ENCODE results near the gene FOXI3.
"Not testable (repeated sequence)": the region's sequence is repeated elsewhere in the genome, so short reads cannot be mapped to it uniquely, and the experiment has no call there.

FOXI3 gene

DNA sequence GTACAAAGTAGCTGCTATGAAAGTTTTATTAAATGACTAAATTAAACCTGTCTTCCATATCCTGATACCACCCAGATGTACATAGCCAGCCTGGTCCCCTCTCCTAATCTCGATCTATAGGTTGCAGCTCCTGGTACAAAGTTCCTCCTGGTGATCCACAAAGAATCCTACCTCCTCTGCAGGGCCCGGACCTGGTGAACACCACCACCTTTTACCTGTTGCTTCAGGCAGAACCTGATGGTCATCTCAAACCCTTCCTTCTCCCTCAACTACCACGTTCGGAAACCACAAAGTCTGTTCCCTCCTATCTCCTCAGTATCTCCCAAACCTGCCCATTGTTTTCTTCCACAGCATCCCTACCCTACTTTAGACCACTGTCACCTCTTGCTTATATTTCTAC, 15.5 kb downstream of the FOXI3 start:
- no peak for DNase-seq

- DNase-seq: no peak
Observed at GRCh38 chr2:88429929-88430328, 22.6 kb downstream of the FOXI3 start.

DNA sequence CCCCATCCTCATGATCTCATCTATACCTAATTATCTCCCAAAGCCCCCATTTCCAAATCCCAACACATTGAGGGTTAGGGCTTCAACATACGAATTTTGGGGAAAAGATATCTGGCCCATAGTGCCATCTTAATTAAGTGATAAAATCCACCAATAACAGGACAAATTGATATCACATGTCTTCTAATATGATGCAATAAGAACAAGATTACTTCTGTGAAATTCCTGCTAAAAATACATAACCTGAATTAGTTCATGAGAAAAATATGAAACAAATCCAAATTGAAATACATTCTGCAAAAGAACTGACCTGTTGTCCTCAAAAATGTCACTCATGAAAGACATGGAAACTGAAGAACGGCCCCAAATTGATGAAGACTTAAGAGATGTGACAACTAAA, 28.8 kb downstream of the FOXI3 start:
- DNase-seq: no peak

GRCh38 chr2:88419051-88419450, 33.4 kb downstream of the FOXI3 start:
- DNase-seq: not testable (repeated sequence)

DNA sequence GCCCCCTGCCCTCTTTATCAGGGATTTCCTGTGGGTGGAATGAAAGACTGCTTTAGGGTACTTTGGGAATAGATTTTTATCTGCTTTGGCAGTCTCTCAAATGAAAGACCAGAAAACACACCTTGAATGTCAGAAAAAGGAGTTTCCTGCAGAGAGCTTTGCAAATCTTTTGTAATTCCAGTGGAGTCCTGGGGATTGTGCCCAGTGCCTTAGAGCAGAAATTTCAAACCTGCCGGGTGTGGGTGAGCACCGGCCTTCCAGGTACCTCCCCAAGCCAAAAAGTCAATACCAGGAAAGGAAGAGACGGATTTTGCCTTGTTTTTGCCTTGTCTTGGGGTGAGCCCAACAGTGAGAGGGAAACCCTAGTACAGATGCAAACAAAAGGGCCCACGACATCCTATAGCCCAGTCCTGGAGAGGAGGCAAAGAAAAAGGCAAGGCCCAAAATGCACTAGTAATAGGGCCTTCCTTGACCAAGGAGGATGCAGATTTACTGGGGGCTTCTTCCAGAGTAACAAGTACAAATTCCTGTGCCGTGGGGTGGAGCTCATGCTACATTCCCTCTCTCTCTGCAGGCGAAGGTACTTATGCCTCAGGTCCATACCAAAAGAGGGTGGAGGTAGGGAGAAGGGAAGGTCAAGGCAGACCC, 36.4 kb downstream of the FOXI3 start:
- no peak for DNase-seq

DNA sequence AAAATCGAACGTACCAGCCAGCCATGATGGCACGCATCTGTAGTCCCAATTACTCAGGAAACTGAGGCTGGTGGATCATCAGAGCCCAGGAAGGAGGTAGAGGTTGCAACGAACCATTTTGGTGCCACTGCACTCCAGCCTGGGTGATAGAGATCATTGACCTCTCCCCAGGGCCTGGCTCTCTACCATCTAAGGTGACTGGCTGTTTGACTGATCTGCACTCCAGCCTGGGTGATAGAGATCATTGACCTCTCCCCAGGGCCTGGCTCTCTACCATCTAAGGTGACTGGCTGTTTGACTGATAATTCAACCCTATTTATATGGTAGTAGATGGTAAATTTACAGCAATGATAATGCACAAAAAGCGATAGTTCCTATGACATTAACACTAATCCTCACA, 43.6 kb downstream of the FOXI3 start:
- not testable (repeated sequence) for DNase-seq

DNA sequence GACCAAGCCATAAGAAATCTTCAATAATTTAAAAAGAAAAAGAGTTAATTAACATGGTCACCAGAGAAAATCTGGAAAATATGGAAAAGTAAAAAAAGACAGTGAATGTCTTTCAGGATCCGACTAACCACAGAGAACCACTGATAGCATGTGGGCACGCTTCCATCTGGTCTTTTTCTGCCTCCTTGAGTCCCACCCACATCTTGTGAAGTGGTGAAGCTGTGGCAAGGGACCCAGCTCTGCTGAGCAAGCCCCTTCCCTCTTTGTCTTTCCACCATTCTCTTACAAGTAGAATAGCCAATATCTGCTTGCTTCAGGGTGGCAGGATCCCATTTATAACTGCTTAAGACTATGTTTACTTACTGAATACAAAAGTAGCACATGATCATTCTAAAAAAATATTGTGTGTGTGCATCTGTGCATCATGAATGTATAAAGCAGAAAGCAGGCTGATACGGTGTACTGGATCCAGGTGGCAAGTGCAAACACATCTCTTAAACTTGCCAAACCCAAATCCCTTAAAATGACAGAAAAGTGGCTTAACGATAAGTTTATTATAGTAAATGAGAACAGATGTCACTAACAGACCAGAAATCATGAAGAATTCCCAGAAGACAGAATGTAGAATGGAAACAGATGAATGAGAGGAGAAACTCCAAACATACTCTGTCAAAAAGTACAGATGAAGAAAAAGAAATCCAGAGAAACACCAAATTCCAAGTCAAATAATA, 52.3 kb downstream of the FOXI3 start:
- DNase-seq: no peak

GRCh38 chr2:88398180-88398579, 54.3 kb downstream of the FOXI3 start:
- no peak for DNase-seq

All from cortex of kidney (tissue), 1 donor.